ENCODE data around the gene C1QL3. TPM values are rescaled to one million over a fixed set of nuclear protein-coding genes. Genes with fewer than 3 reads are reported as not detected.

C1QL3 gene
- total and polyA plus RNA-seq, 10 of the 15 experiments (the other 5 are each of a cell fraction or from before 2014, with no cell fraction given), result 0.03 to 1.2 (median 0.50) TPM

- no peak overlapping the region for H3K9ac ChIP-seq (ENCODE audit: control insufficient read depth, insufficient read depth, low read length)
- DNase-seq (ENCODE audit: low read depth, low spot score) (no peak), ATAC-seq (no peak), FAIRE-seq (no peak)
- no peaks in the 10 kb centered on the region for H3K27me3 ChIP-seq (replicated peaks in 1 of 2; ENCODE audit: control insufficient read depth in 2 of 2, insufficient read depth in 2 of 2, low read length in 1 of 2)
- no peak overlapping the region for H3K4me3 ChIP-seq
- no TSS peak for BruUV-seq (replicated peaks)
- no peaks in the 10 kb centered on the region for H4K20me1 ChIP-seq (ENCODE audit: control insufficient read depth, insufficient read depth)
- ChIA-PET CTCF (interaction anchor here (1.6 kb wide), 1 partner anchor 11 kb away, joined by 4 read pairs; no protein-coding TSS in a partner anchor), POLR2A (no interaction called here), SMC1A (ENCODE audit: uncharacterized antibody, unreplicated experiment) (interaction anchor here (0.9 kb wide), 1 partner anchor 84 kb away, joined by 3 read pairs; no protein-coding TSS in a partner anchor), RAD21 (ENCODE audit: unreplicated experiment) (no interaction called here)
- in situ Hi-C loops (cut with MboI) (no loop called here), intact Hi-C loops (cut with micrococcal nuclease; ENCODE audit: unreplicated experiment) (no loop called here)
- no peaks in the 10 kb centered on the region for H3K79me2 ChIP-seq (ENCODE audit: control insufficient read depth, insufficient read depth, low read length)
- WGBS (ENCODE audit: insufficient coverage, insufficient replicate concordance, low lambda C conversion rate, missing lambda C conversion rate), result 100% methylated on average over 2 of the region's 2 CpGs
- H3K27ac ChIP-seq (ENCODE audit: control insufficient read depth, insufficient read depth), result no peak overlapping the region
- TF ChIP-seq RAD21 (IDR thresholded peaks at IDR 0.05; ENCODE audit: insufficient read depth, low read depth, low read length), result no peak
- TF ChIP-seq POLR2AphosphoS2 (IDR thresholded peaks at IDR 0.05; ENCODE audit: low read depth, low read length), result no peak
- no peak for TF ChIP-seq STAT3 (IDR thresholded peaks at IDR 0.05; ENCODE audit: low read depth, low read length)
- TF ChIP-seq NFYB (IDR thresholded peaks at IDR 0.05; ENCODE audit: insufficient read depth, low read depth, low read length), result no peak
- TF ChIP-seq, protein P1, sequence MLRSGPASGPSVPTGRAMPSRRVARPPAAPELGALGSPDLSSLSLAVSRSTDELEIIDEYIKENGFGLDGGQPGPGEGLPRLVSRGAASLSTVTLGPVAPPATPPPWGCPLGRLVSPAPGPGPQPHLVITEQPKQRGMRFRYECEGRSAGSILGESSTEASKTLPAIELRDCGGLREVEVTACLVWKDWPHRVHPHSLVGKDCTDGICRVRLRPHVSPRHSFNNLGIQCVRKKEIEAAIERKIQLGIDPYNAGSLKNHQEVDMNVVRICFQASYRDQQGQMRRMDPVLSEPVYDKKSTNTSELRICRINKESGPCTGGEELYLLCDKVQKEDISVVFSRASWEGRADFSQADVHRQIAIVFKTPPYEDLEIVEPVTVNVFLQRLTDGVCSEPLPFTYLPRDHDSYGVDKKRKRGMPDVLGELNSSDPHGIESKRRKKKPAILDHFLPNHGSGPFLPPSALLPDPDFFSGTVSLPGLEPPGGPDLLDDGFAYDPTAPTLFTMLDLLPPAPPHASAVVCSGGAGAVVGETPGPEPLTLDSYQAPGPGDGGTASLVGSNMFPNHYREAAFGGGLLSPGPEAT (IDR thresholded peaks at IDR 0.05; ENCODE audit: low read depth), result no peak
- H3K4me1 ChIP-seq (ENCODE audit: control insufficient read depth, insufficient read depth, low read length), result no peaks in the 10 kb centered on the region
- no peak overlapping the region for H3K4me2 ChIP-seq (ENCODE audit: control insufficient read depth, insufficient read depth)
- H3K9me3 ChIP-seq (replicated peaks; ENCODE audit: control insufficient read depth, insufficient read depth, low read length), result no peaks in the 10 kb centered on the region
- no peak overlapping the region for H2AFZ ChIP-seq (ENCODE audit: control insufficient read depth, low read depth, low read length)
- H3K36me3 ChIP-seq (ENCODE audit: control insufficient read depth in 2 of 2, insufficient read depth in 2 of 2, low read length in 1 of 2), result peaks cover 0 to 6% of the 10 kb centered on the region in 2 experiments; a peak in 2 of 4 replicates
These were observed 29.7 kb downstream of the C1QL3 start for GRCh38 chr10:16491933-16492332.

- no peak for ATAC-seq
- H3K9me3 ChIP-seq (replicated peaks; ENCODE audit: control insufficient read depth, insufficient read depth, low read length), result no peaks in the 10 kb centered on the region
- H3K4me3 ChIP-seq, result no peak overlapping the region
- no peaks in the 10 kb centered on the region for H4K20me1 ChIP-seq (ENCODE audit: control insufficient read depth, insufficient read depth)
- H2AFZ ChIP-seq (ENCODE audit: control insufficient read depth, low read depth, low read length), result no peak overlapping the region
- TF ChIP-seq CREM (IDR thresholded peaks at IDR 0.05; ENCODE audit: low read depth), result no peak
- TF ChIP-seq TAF1 (IDR thresholded peaks at IDR 0.05; ENCODE audit: borderline replicate concordance, low read depth, low read length), result no peak
- no peak for TF ChIP-seq POLR2A (IDR thresholded peaks at IDR 0.05; ENCODE audit: low read depth, low read length)
- no peak for TF ChIP-seq POLR2AphosphoS5 (IDR thresholded peaks at IDR 0.05; ENCODE audit: low read length)
- no peak for TF ChIP-seq EZH2 (IDR thresholded peaks at IDR 0.05; ENCODE audit: borderline replicate concordance, control insufficient read depth, low read depth, low read length)
- no peak for TF ChIP-seq ZNF592 (IDR thresholded peaks at IDR 0.05)
- no peak for FAIRE-seq
- no peak overlapping the region for H3K9ac ChIP-seq (ENCODE audit: control insufficient read depth, insufficient read depth, low read length)
- WGBS (ENCODE audit: insufficient coverage, insufficient replicate concordance, low lambda C conversion rate, missing lambda C conversion rate), result 97% methylated on average over 3 of the region's 3 CpGs
- H3K4me2 ChIP-seq (ENCODE audit: control insufficient read depth, insufficient read depth), result no peak overlapping the region
- in situ Hi-C loops (cut with MboI) (no loop called here), intact Hi-C loops (cut with micrococcal nuclease; ENCODE audit: unreplicated experiment) (no loop called here)
- H3K79me2 ChIP-seq (ENCODE audit: control insufficient read depth, insufficient read depth, low read length), result no peaks in the 10 kb centered on the region
- ChIA-PET POLR2A (no interaction called here), RAD21 (ENCODE audit: unreplicated experiment) (interaction anchor here (1.1 kb wide), 1 partner anchor 9 kb away, joined by 3 read pairs; no protein-coding TSS in a partner anchor), CTCF (interaction anchor here (0.6 to 1.5 kb wide), 2 partner anchors 48 to 51 kb away, joined by 3 to 4 read pairs; no protein-coding TSS in a partner anchor), SMC1A (ENCODE audit: uncharacterized antibody, unreplicated experiment) (interaction anchor here (0.7 to 1.6 kb wide), 3 partner anchors 9 to 53 kb away, joined by 3 to 5 read pairs (median 4); no protein-coding TSS in a partner anchor)
- no peak for DNase-seq (ENCODE audit: low read depth, low spot score)
- BruUV-seq (replicated peaks), result no TSS peak
- H3K36me3 ChIP-seq (ENCODE audit: control insufficient read depth in 2 of 2, insufficient read depth in 2 of 2, low read length in 1 of 2), result peaks cover 0 to 6% of the 10 kb centered on the region in 2 experiments; a peak in 2 of 4 replicates
- no peak overlapping the region for H3K27ac ChIP-seq (ENCODE audit: control insufficient read depth, insufficient read depth)
- no peaks in the 10 kb centered on the region for H3K4me1 ChIP-seq (ENCODE audit: control insufficient read depth, insufficient read depth, low read length)
- H3K27me3 ChIP-seq (replicated peaks in 1 of 2; ENCODE audit: control insufficient read depth in 2 of 2, insufficient read depth in 2 of 2, low read length in 1 of 2), result no peaks in the 10 kb centered on the region
These were observed 31.2 kb downstream of the C1QL3 start for GRCh38 chr10:16490511-16490910.

All from GM12878 (cell line).